ENCODE results near the gene RAB22A.
A peak's percentile ranks its signal among the peaks of the same experiment; 100 is the strongest.

The RAB22A gene, protein sequence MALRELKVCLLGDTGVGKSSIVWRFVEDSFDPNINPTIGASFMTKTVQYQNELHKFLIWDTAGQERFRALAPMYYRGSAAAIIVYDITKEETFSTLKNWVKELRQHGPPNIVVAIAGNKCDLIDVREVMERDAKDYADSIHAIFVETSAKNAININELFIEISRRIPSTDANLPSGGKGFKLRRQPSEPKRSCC

GRCh38 chr20:58309591-58310290 is at the start of gene RAB22A:
RAB22A (plus strand) TSS chr20:58309715; CDS start chr20:58309977, 262 bp downstream.
- DNase-seq, result peak; percentile 78 to 89

GRCh38 chr20:58260006-58260405 is 49.5 kb upstream of the RAB22A start:
- no peak for DNase-seq

DNA sequence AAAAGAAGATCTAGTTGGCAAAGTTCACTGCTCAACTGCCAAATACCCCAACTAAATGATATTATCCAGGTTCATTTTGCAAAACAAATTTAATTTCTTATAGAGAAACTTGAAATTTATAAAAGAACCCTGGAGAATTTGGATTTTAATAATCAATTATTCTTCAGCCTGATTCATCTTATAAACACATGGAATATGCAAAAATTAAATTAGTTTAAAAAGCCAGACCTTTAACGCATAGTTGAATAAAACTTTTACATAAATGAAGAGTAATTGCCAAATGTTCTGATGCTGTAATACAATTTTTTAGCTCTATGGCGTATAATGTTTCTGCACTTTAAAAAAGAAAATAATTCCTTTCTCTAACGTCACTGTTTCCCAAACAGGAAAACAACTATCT is 47.9 kb upstream of the RAB22A start:
- no peak for DNase-seq

DNA sequence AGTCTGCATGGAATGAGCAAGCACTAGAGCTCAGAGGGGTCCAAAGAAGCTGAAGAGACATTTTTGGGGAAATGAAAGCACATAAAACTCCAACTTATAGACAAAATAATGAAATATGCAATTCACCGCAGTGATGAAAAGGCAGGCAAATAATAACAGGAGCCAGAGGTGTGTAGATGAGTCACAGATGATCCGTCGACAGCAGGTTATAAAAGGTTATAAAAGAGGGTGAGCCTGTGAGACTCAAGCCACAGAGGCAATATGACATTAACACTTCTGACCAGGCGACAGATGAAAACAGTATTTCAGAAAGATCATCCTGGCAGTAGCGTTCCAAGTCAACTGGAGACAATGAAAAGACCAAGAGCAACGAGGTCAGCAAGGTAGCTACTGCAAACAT is 45.2 kb upstream of the RAB22A start:
- no peak for DNase-seq

GRCh38 chr20:58267389-58268215 is 41.9 kb upstream of the RAB22A start:
- no peak for DNase-seq

DNA sequence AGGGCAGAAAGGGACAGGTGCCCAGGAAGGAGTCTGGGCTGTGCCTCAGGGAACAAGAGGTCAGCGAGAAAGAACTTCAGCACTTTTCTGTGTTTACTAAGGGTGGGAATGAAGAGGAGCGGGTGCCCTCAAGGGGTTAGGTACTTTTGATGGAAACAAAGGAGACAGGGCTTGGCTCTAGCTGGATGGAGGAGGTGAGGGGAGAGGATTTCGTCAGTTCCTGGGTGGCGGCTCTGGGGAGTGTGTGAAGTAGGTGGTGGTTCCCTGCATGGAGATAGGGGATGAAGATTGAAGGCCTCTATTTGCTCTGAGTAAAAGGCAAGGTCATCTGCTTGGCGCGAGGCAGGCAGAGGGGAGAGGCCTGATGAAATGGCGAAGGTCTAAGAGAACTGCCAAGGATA is 41.1 kb upstream of the RAB22A start:
- DNase-seq, result no peak

- DNase-seq, result no peak
These were observed 40.4 kb upstream of the RAB22A start for GRCh38 chr20:58268936-58269619.

DNA sequence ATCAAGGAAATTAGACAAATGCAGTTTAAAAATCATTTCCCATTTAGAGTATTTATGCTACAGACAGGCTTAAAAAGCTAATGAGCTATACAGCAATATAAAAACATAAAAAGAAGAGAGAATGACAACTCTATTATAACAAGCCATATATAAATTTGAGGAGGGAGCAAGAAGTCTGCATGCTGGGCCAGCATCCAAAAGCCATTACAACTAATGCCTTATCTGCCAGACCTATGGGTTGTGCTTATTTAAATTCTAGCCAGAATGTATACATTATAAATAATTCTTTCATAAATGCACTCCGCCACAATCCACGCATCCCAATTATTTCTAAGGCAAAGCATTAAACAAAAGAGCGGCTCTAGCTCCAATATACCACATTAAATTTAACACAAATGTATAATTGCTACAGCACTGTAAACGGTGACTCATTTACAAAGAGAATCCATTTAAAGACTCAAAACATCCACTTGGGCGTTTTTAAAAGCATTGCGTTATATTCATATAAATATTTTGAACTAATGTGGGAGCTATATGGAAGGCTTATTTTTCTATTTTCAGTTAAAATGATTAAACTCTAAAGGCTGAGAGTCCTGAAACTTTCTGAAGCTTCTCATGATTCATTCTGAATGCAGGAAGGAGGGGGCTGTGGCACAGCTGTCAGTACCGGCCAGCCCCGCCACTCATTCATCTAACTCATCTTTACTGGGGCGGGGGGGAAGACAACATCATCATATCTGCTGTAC is 37.7 kb upstream of the RAB22A start:
- peak; percentile 20 to 30 for DNase-seq

GRCh38 chr20:58274384-58274783 is 35.1 kb upstream of the RAB22A start:
- no peak for DNase-seq

- DNase-seq, result no peak
These were observed 32.4 kb upstream of the RAB22A start for GRCh38 chr20:58277107-58277506.

GRCh38 chr20:58277578-58278472 is 31.7 kb upstream of the RAB22A start:
- no peak for DNase-seq

GRCh38 chr20:58286729-58287128 is 22.8 kb upstream of the RAB22A start:
- no peak for DNase-seq

DNA sequence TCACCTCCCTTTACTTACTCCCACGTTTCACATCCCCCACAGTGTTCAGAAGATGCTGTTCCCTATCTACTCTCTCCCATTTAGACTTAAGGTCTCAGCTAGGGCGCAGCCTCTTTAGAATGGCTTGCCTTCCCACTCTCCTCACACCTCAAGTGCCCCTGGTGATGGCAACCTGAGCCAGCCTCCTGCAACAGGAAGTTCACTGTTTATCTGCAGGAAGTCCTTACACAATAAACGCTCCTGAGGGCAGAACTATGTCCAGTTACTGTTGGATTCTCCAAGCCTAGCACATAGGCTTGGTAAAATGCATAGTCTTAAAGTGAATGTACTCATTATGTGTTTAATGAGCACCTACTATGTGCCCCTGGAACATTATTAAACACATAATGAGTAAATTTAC is 21.9 kb upstream of the RAB22A start:
- no peak for DNase-seq

DNA sequence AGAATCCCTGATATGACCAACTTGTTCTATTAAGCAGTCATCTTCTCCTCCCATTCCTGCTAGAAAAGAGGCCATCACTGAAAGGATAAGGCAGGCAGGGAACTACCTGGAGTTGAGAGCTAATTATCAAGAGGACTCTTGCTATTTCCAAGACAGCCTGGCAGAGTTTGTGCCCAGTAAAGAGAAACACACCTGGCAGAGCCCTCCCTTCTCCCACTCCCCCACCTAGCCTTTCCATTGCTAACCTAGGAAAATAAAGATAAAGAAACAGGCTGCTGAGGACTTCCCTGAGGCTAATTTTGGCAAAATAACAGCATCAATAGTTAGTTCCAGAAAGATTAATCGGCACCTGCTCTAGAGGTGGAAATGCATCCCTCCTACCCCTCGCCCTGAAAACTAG is 20.4 kb upstream of the RAB22A start:
- DNase-seq, result no peak

- DNase-seq, result no peak
These were observed 16.1 kb upstream of the RAB22A start for GRCh38 chr20:58293453-58293852.

GRCh38 chr20:58294497-58295455 is 14.7 kb upstream of the RAB22A start:
- no peak for DNase-seq

DNA sequence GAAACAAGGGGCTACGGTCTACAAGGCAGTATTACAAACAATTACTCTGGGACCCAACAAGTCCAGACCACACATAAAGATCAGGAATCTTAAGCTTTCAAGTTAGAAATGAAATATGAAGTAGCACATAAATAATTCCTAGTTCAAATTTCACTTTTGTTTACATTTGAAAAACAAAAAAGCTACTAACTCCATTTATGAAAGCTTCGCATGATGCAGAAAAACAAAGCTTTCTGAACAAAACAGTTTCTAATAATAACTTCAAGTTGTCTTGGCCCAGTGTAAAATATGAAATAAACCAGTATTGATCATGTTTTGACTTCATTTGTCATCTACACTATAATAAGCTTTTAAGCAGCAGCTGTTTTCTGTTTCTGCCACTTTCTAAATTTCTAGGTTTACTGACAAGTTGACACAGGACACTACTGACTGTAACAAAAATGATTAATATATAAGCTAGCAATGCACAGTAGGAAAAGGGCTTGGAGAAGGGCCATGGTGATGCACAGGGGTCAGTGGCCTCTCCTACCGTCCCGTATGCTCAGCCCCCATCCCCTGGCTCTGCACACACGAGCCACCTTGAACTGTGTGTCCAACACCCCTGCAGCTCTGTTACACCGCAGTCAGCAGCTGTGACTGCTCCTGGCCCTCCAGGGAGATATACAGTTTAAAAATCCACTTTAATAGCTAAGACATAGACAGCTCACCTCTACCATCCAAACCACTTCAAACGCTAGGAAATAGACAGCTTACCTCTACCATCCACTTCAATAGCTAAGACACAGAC is 13.3 kb upstream of the RAB22A start:
- no peak for DNase-seq

DNA sequence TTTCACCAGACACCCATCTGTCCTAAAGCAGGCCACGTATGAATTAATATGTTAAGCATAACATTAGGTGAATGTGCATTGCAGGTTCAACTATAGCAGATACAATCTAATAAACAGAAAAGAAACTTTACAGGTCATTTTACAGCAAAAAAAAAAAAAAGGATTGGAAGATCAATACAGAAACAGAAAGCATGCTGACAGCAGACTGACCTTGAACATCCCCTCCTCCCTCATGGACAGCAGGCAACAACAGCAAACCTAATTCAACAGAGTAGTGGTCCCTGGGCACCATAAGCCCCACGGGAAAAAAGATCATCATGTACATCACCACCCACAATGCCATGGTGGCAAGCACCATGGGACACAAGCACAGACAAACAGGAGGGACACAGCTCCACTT is 12.1 kb upstream of the RAB22A start:
- DNase-seq, result no peak

- DNase-seq, result no peak
These were observed 9.2 kb upstream of the RAB22A start for GRCh38 chr20:58300321-58300720.
